Cardiac muscle cell (in vitro differentiated cells and primary cell): ENCODE data around the gene CYFIP2. TPM values are rescaled to one million over a fixed set of nuclear protein-coding genes. Genes with fewer than 3 reads are reported as not detected.
A peak's percentile ranks its signal among the peaks of the same experiment; 100 is the strongest.

Experiments used
- DNase-seq, 2 donors: peaks; one replicate each; pipeline versions ENCODE4 v3.0.0 to v3.0.0-alpha.2; 2010 to 2017; ENCODE audit warnings: low read depth in 1 of 2, low spot score in 1 of 2
- H3K27ac ChIP-seq: fragments of 200-600 bp; sonication (generic); 2 replicates; pipeline ENCODE4 v1.5.1; 2016
- H3K27me3 ChIP-seq: fragments of 200-600 bp; sonication (generic); 2 replicates; pipeline ENCODE4 v1.6.0; 2016; ENCODE audit warnings: control low read depth
- H3K36me3 ChIP-seq: fragments of 200-600 bp; sonication (generic); 2 replicates; pipeline ENCODE4 v1.5.1; 2016; ENCODE audit warnings: control low read depth
- H3K4me1 ChIP-seq: fragments of 200-600 bp; sonication (generic); 2 replicates; pipeline ENCODE4 v1.8.1; 2017; ENCODE audit warnings: low read depth, mild to moderate bottlenecking, mixed run types
- H3K4me3 ChIP-seq: fragments of 200-600 bp; sonication (generic); 2 replicates; pipeline ENCODE4 v1.5.1; 2016; ENCODE audit warnings: mild to moderate bottlenecking
- H3K9me3 ChIP-seq: fragments of 200-600 bp; sonication (generic); 2 replicates; pipeline ENCODE4 v1.5.1; 2017; ENCODE audit warnings: low read depth, mild to moderate bottlenecking, control low read depth
- CTCF ChIP-seq: IDR thresholded peaks from 2 replicates; pipeline ENCODE4 v1.5.1; 2012; ENCODE audit warnings: low read depth, mild to moderate bottlenecking, low read length
- polyA plus RNA-seq: library from polyadenylated mRNA; unstranded; fragments of >200 nt; fragmentation: Nextera tagmentation; extraction: Ambion mirVana; gene quantifications from 2 replicates; pipeline ENCODE4 v1.2.1, GENCODE V29; 2016
- total RNA-seq: library from RNA; depleted of rRNA; stranded (reverse); fragments of >200 nt; gene quantifications from 2 replicates; pipeline ENCODE4 v1.2.3, GENCODE V29; 2016

Gene CYFIP2
- total and polyA plus RNA-seq, 2 experiments from 2014 or later: 126 to 299 TPM

- Histone ChIP-seq H3K4me1 (peaks cover 70% of the 10 kb centered on the region), H3K36me3 (peaks cover 5% of the 10 kb centered on the region), H3K4me3 (no peak overlapping the region), H3K27me3 (no peaks in the 10 kb centered on the region), H3K9me3 (no peaks in the 10 kb centered on the region), H3K27ac (peak overlapping the region; percentile 90)
- no peak for DNase-seq
- no peak for TF ChIP-seq CTCF
Measured at GRCh38 chr5:157284458-157285212, 18.7 kb downstream of the CYFIP2 start.

DNA sequence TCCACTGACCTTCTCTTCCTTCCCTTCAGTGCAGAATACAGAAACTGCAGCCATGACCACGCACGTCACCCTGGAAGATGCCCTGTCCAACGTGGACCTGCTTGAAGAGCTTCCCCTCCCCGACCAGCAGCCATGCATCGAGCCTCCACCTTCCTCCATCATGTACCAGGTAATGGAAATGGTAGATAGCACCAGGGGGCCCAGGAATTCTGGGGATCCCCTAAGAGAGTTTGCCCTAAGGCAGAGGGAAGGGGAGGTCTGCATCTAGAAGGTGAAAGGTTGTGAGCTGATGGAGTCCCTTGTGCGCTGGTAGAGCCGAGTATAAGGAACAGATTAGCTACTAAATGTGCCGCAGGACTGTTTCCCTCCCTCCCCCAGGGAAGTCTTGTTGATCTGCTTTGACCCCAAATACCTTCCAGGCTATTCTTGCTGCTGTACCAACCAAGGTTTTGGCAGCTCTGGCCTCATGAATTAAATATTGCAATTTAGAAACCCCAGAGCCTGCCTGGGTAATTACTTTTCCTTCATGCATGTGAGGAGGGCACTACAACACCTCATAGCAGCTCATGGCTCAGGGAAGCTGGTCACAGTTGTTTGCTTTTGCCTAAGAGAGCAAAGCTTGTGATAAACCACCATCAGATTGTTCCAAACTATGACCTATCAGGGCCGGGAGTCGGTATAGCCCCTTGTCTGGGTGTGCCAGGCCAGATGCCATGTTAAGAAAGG, 19.6 kb downstream of the CYFIP2 start:
- Histone ChIP-seq H3K27me3 (no peaks in the 10 kb centered on the region), H3K27ac (peak overlapping the region; percentile 96), H3K36me3 (peaks cover 5% of the 10 kb centered on the region), H3K9me3 (no peaks in the 10 kb centered on the region), H3K4me3 (no peak overlapping the region), H3K4me1 (peaks cover 78% of the 10 kb centered on the region)
- no peak for DNase-seq
- TF ChIP-seq CTCF: no peak

DNA sequence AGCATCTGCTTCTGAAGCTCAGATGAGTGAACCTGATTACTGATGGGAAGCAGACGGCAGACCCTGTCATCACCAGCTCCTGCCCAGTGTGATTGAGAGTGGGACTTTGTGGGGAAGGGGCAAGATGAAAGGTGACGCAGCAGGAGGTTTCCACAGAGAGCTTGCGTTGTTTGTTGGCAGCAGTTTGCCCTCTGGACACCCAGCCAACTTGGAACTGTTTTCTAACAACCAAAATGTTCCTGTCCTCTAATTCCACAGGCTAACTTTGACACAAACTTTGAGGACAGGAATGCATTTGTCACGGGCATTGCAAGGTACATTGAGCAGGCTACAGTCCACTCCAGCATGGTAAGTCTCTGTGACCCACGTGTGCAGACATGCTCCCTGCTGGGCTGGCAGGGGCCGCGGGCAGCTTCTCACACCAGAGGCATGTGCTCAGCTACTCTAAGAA, 20.9 kb downstream of the CYFIP2 start:
- peaks cover 5% of the 10 kb centered on the region for H3K36me3 ChIP-seq
- no peaks in the 10 kb centered on the region for H3K27me3 ChIP-seq
- H3K27ac ChIP-seq: peak overlapping the region; percentile 96
- DNase-seq: peak; percentile 22 to 93
- peaks cover 86% of the 10 kb centered on the region for H3K4me1 ChIP-seq
- H3K9me3 ChIP-seq: no peaks in the 10 kb centered on the region
- no peak for TF ChIP-seq CTCF
- no peak overlapping the region for H3K4me3 ChIP-seq

DNA sequence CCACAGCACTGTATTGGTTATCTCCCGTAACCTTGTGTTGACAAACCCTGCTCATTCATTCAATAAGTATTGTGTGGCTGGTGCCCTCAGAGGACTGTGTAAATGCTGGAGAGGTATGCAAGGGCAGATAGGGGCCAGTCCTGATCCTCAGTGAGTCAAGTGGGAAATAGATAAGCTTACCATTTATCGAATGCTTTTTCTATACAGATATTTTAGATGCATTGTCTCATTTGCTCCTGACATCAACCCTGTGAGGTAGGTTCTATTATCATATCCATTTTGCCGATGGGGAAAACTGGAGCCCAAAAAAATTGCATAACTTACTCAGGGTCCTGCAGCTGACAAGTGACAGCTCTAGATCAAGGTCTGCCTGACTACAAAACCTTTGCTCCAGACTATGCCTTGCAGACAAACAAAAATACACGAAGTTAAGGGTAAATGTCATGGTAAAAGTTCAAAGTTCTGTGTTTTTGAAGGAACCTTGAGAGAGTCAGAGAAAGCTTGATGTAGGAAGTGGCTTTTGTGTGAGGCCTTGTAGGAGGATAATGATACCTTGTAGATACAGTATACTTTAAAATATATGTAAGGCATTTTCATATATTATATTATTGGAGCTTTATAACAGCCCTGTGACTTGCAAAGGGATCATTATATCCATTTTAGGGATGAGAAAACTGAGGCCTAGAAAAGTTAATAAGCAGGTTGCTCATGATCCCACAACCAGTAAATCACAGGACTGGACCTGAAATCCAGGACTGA, 22.7 kb downstream of the CYFIP2 start:
- peak overlapping the region; percentile 96 for H3K27ac ChIP-seq

More for the DNA sequence above, 22.7 kb downstream of the CYFIP2 start:
- H3K4me3 ChIP-seq: no peak overlapping the region
- H3K27me3 ChIP-seq: no peaks in the 10 kb centered on the region
- H3K9me3 ChIP-seq: no peaks in the 10 kb centered on the region
- H3K4me1 ChIP-seq: peaks cover 73% of the 10 kb centered on the region
- H3K36me3 ChIP-seq: peaks cover 15% of the 10 kb centered on the region
- DNase-seq: peak in 1 of 2 donors; percentile 71
- TF ChIP-seq CTCF: no peak
